ENCODE results near the gene PAPOLG. TPM values are rescaled to one million over a fixed set of nuclear protein-coding genes. Genes with fewer than 3 reads are reported as not detected.

Gene PAPOLG
- total and polyA plus RNA-seq, 9 of the 15 experiments (the other 6 are each of a cell fraction or from before 2014, with no cell fraction given) = 3.9 to 16.3 (median 10.0) TPM

GRCh38 chr2:60806988-60807681 lies 51.1 kb downstream of the PAPOLG start (continued):
- TF ChIP-seq, protein P1, sequence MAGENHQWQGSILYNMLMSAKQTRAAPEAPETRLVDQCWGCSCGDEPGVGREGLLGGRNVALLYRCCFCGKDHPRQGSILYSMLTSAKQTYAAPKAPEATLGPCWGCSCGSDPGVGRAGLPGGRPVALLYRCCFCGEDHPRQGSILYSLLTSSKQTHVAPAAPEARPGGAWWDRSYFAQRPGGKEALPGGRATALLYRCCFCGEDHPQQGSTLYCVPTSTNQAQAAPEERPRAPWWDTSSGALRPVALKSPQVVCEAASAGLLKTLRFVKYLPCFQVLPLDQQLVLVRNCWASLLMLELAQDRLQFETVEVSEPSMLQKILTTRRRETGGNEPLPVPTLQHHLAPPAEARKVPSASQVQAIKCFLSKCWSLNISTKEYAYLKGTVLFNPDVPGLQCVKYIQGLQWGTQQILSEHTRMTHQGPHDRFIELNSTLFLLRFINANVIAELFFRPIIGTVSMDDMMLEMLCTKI (IDR thresholded peaks at IDR 0.05; ENCODE audit: partially characterized antibody) = no peak
- TF ChIP-seq NONO (IDR thresholded peaks at IDR 0.05; ENCODE audit: low read depth in 2 of 2, low read length in 1 of 2) = no peak
- TF ChIP-seq, protein P2, sequence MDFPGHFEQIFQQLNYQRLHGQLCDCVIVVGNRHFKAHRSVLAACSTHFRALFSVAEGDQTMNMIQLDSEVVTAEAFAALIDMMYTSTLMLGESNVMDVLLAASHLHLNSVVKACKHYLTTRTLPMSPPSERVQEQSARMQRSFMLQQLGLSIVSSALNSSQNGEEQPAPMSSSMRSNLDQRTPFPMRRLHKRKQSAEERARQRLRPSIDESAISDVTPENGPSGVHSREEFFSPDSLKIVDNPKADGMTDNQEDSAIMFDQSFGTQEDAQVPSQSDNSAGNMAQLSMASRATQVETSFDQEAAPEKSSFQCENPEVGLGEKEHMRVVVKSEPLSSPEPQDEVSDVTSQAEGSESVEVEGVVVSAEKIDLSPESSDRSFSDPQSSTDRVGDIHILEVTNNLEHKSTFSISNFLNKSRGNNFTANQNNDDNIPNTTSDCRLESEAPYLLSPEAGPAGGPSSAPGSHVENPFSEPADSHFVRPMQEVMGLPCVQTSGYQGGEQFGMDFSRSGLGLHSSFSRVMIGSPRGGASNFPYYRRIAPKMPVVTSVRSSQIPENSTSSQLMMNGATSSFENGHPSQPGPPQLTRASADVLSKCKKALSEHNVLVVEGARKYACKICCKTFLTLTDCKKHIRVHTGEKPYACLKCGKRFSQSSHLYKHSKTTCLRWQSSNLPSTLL (IDR thresholded peaks at IDR 0.05) = no peak
- TF ChIP-seq ZNF436 (CRISPR knock-in tag; IDR thresholded peaks at IDR 0.05) = no peak
- TF ChIP-seq, protein P3, sequence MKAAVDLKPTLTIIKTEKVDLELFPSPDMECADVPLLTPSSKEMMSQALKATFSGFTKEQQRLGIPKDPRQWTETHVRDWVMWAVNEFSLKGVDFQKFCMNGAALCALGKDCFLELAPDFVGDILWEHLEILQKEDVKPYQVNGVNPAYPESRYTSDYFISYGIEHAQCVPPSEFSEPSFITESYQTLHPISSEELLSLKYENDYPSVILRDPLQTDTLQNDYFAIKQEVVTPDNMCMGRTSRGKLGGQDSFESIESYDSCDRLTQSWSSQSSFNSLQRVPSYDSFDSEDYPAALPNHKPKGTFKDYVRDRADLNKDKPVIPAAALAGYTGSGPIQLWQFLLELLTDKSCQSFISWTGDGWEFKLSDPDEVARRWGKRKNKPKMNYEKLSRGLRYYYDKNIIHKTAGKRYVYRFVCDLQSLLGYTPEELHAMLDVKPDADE (conservative IDR thresholded peaks at IDR 0.05; ENCODE audit: control insufficient read depth, low read depth, low read length) = 0 out of 2 replicates have a peak, but pooled peaks have one; percentile 49
- TF ChIP-seq KLF16 (IDR thresholded peaks at IDR 0.05) = 0 out of 2 replicates have a peak, but pooled peaks have one; percentile 26
- TF ChIP-seq MCM2 (IDR thresholded peaks at IDR 0.05; ENCODE audit: low read depth) = no peak
